Gastrocnemius medialis (tissue), 4 donors: Measurements from ENCODE around the gene PRKCE.

Experiments used
- POLR2A ChIP-seq, 2 donors: fragments of 450-650 bp; IDR thresholded peaks; one replicate each; pipeline ENCODE4 v1.6.1; 2017; ENCODE audit warnings: antibody characterized with exemption in 2 of 2, mild to moderate bottlenecking in 2 of 2, moderate library complexity in 2 of 2
- TF ChIP-seq, protein P1 (sequence below), 5 experiments: fragments of 450-650 bp in 3 of 5; fragments of 200-600 bp in 2 of 5; sonication (generic) in 2 of 5; IDR thresholded peaks in 4 of 5; conservative IDR thresholded peaks in 1 of 5; 1 replicate in 4 of 5; 2 replicates in 1 of 5; pipeline ENCODE4 v1.5.1; 2016 to 2019; ENCODE audit warnings: antibody characterized with exemption in 5 of 5, mild to moderate bottlenecking in 3 of 5, moderate library complexity in 3 of 5

DNA sequence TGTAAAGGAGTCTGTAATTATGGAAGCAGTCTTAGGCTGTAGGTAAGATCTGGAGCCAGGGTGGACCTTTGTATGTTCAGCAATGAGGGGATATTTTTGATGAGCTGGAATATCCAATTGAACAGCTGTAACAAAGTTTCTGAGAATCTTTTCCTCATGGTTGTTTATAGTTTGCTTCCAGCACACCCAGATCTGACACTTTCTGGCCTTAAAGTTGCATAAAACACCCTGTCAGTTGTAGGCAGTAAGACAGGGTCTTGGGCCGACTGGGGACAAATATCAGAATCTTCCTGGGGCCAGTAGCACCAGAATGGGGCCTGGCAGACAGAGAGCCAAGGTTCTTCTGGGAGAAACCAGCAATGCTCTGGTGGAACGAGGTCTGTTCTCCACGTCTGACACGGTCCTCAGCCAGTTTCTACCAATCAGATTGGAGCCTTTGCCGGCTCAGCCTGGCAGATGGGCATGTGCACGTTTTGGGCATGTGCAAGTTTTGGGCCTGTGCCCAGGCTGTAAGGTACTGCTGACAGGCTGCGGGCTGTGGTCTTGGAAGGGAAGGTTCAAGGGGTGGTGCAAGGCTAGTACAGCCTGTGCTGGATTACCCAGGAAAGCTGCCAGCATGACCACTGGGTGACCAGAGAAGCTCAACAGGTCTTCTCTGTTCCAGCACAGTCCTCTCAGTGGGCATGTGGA, 89.8 kb downstream of the PRKCE start:
- TF ChIP-seq, protein P1, sequence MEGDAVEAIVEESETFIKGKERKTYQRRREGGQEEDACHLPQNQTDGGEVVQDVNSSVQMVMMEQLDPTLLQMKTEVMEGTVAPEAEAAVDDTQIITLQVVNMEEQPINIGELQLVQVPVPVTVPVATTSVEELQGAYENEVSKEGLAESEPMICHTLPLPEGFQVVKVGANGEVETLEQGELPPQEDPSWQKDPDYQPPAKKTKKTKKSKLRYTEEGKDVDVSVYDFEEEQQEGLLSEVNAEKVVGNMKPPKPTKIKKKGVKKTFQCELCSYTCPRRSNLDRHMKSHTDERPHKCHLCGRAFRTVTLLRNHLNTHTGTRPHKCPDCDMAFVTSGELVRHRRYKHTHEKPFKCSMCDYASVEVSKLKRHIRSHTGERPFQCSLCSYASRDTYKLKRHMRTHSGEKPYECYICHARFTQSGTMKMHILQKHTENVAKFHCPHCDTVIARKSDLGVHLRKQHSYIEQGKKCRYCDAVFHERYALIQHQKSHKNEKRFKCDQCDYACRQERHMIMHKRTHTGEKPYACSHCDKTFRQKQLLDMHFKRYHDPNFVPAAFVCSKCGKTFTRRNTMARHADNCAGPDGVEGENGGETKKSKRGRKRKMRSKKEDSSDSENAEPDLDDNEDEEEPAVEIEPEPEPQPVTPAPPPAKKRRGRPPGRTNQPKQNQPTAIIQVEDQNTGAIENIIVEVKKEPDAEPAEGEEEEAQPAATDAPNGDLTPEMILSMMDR (IDR thresholded peaks at IDR 0.05 in 4 of 5, conservative IDR thresholded peaks at IDR 0.05 in 1 of 5): no peak
- TF ChIP-seq POLR2A (IDR thresholded peaks at IDR 0.05): no peak
